Neural progenitor cell (in vitro differentiated cells): Measurements from ENCODE around the gene LAG3. TPM values are rescaled to one million over a fixed set of nuclear protein-coding genes. Genes with fewer than 3 reads are reported as not detected.

Source experiments
- DNase-seq: peaks from one replicate; pipeline ENCODE4 v3.0.0-alpha.2; 2016; ENCODE audit warnings: low spot score
- H2AFZ ChIP-seq: fragments of 200-600 bp; sonication (generic); replicated peaks from 2 replicates; pipeline ENCODE4 v1.6.1; 2016; ENCODE audit warnings: antibody characterized with exemption
- H3F3A ChIP-seq: fragments of 200-600 bp; sonication (generic); 2 replicates; pipeline ENCODE4 v1.6.1; 2016; ENCODE audit warnings: antibody characterized with exemption, low read depth
- H3K27ac ChIP-seq: fragments of 200-600 bp; sonication (generic); 2 replicates; pipeline ENCODE4 v1.5.1; 2016; ENCODE audit warnings: mild to moderate bottlenecking
- H3K27me3 ChIP-seq: fragments of 200-600 bp; sonication (generic); 2 replicates; pipeline ENCODE4 v1.6.1; 2016; ENCODE audit warnings: mild to moderate bottlenecking, moderate library complexity
- H3K36me3 ChIP-seq: fragments of 200-600 bp; sonication (generic); 2 replicates; pipeline ENCODE4 v1.5.1; 2016
- H3K4me1 ChIP-seq: fragments of 200-600 bp; sonication (generic); 2 replicates; pipeline ENCODE4 v1.6.1; 2016; ENCODE audit warnings: mixed run types
- H3K4me2 ChIP-seq: fragments of 200-600 bp; sonication (generic); 2 replicates; pipeline ENCODE4 v1.6.1; 2016
- H3K4me3 ChIP-seq: fragments of 200-600 bp; sonication (generic); 2 replicates; pipeline ENCODE4 v1.5.1; 2016
- H3K79me2 ChIP-seq: fragments of 200-600 bp; sonication (generic); 2 replicates; pipeline ENCODE4 v1.6.1; 2016; ENCODE audit warnings: low read depth
- H3K9ac ChIP-seq: fragments of 200-600 bp; sonication (generic); 2 replicates; pipeline ENCODE4 v1.6.1; 2016
- H3K9me3 ChIP-seq: fragments of 200-600 bp; sonication (generic); 2 replicates; pipeline ENCODE4 v1.5.1; 2016; ENCODE audit warnings: low read depth
- H4K20me1 ChIP-seq: fragments of 200-600 bp; sonication (generic); 2 replicates; pipeline ENCODE4 v1.6.1; 2016; ENCODE audit warnings: low read depth
- H3K27ac Mint-ChIP-seq: 3 replicates; pipeline ENCODE4 v1.8.0; 2021; ENCODE audit warnings: mixed read lengths
- H3K27me3 Mint-ChIP-seq: 2 replicates; pipeline ENCODE4 v1.8.0; 2022; ENCODE audit warnings: low read depth, mild to moderate bottlenecking, inconsistent platforms, moderate library complexity, mixed read lengths; ENCODE audit not compliant: insufficient read depth
- H3K36me3 Mint-ChIP-seq: 3 replicates; pipeline ENCODE4 v1.8.0; 2021; ENCODE audit warnings: mixed read lengths
- H3K4me1 Mint-ChIP-seq: 3 replicates; pipeline ENCODE4 v1.8.0; 2021; ENCODE audit warnings: mixed read lengths
- H3K4me3 Mint-ChIP-seq: 3 replicates; pipeline ENCODE4 v1.8.0; 2021; ENCODE audit warnings: mild to moderate bottlenecking, moderate library complexity, mixed read lengths
- H3K9me3 Mint-ChIP-seq: 3 replicates; pipeline ENCODE4 v1.8.0; 2020; ENCODE audit warnings: mixed read lengths
- CTCF ChIP-seq: fragments of 200-600 bp; sonication (generic); IDR thresholded peaks from 2 replicates; pipeline ENCODE4 v1.5.1; 2017; ENCODE audit warnings: antibody characterized with exemption, mild to moderate bottlenecking
- EZH2 ChIP-seq: fragments of 200-600 bp; sonication (generic); IDR thresholded peaks from 2 replicates; pipeline ENCODE4 v1.6.1; 2017; ENCODE audit warnings: antibody characterized with exemption, mild to moderate bottlenecking, moderate library complexity
- EZH2phosphoT487 ChIP-seq: fragments of 200-600 bp; sonication (generic); IDR thresholded peaks from 2 replicates; pipeline ENCODE4 v1.6.1; 2017; ENCODE audit warnings: antibody characterized with exemption
- total RNA-seq: library from RNA; depleted of rRNA; stranded (reverse); fragments of >200 nt; gene quantifications from 2 replicates; pipeline ENCODE4 v1.2.3, GENCODE V29; 2015; ENCODE audit warnings: low replicate concordance

LAG3 gene
- total RNA-seq, 1 donor from 2014 or later: 0.45 TPM

DNA sequence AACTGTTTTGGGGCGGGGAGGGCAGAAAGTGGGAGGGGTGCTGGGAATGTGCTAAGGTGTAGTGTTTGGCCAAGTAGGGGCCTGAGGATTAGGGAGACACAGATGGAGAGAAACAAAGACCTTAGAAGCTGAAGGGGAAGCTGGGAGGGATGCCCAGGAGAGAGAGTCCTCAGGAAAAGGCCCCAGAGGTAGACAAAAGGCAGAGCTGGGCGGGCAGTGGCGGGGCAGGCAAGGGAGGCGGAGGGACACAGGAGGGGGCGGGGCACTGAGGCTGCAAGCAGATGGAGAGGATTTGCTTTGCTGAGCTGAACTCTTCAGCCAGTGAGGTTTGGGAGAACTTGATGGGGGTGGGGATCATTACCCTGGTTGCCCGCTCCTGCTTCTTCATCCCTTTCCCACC, 3.3 kb upstream of the LAG3 start:
- Histone ChIP-seq H3K4me2 (peak overlapping the region; percentile 89), H3K79me2 (peaks cover 65% of the 10 kb centered on the region), H3K9ac (peak overlapping the region; percentile 90), H4K20me1 (peaks cover 66% of the 10 kb centered on the region), H3K4me3 (peak overlapping the region; percentile 100), H2AFZ (no peak overlapping the region), H3K36me3 (peaks cover 5% of the 10 kb centered on the region), H3F3A (peaks cover 81% of the 10 kb centered on the region), H3K27ac (peak overlapping the region; percentile 99), H3K9me3 (no peaks in the 10 kb centered on the region), H3K4me1 (peaks cover 60% of the 10 kb centered on the region), H3K27me3 (peaks cover 15% of the 10 kb centered on the region)
- DNase-seq: peak; percentile 96
- TF ChIP-seq EZH2: no peak
- peak overlapping the region; percentile 99 for H3K4me3 Mint-ChIP-seq
- H3K27me3 Mint-ChIP-seq: peaks cover 23% of the 10 kb centered on the region
- no peaks in the 10 kb centered on the region for H3K9me3 Mint-ChIP-seq
- peak overlapping the region; percentile 96 for H3K27ac Mint-ChIP-seq
- H3K4me1 Mint-ChIP-seq: peaks cover 60% of the 10 kb centered on the region
- H3K36me3 Mint-ChIP-seq: peaks cover 27% of the 10 kb centered on the region

DNA sequence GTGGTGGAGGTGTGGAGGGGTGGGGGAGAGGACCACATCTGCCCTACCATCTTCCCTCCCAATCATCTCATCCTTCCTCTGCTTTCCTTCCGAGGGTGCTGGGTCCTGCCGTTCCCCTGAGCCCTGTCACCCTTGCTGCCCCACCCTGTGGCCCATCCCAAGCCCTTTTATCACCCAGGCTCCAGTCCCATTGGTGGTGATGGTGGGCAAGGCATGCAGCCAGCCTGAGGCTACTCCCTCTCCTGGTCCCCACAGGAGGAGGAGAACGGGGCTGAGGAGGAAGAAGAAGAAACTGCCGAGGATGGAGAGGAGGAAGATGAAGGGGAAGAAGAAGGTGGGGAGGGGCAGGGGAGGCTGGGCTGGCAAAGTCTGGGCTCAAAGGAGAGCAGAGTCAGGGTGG, 2.7 kb upstream of the LAG3 start:
- H4K20me1 ChIP-seq: peaks cover 68% of the 10 kb centered on the region
- H3K27me3 ChIP-seq: peaks cover 18% of the 10 kb centered on the region
- no peaks in the 10 kb centered on the region for H3K9me3 ChIP-seq
- Mint-ChIP-seq H3K36me3 (peaks cover 28% of the 10 kb centered on the region), H3K9me3 (no peaks in the 10 kb centered on the region), H3K27me3 (peaks cover 22% of the 10 kb centered on the region), H3K27ac (no peak overlapping the region), H3K4me1 (peaks cover 56% of the 10 kb centered on the region), H3K4me3 (peak overlapping the region; percentile 50)
- peak overlapping the region; percentile 100 for H3K4me3 ChIP-seq
- peak overlapping the region; percentile 54 for H3K27ac ChIP-seq
- H3K4me1 ChIP-seq: peaks cover 59% of the 10 kb centered on the region
- no peak overlapping the region for H2AFZ ChIP-seq
- peak overlapping the region; percentile 89 for H3K4me2 ChIP-seq
- no peak for DNase-seq
- no peak overlapping the region for H3K9ac ChIP-seq
- no peak for TF ChIP-seq CTCF
- TF ChIP-seq EZH2: no peak
- no peak for TF ChIP-seq EZH2phosphoT487
- peaks cover 79% of the 10 kb centered on the region for H3F3A ChIP-seq
- peaks cover 5% of the 10 kb centered on the region for H3K36me3 ChIP-seq
- peaks cover 62% of the 10 kb centered on the region for H3K79me2 ChIP-seq

GRCh38 chr12:6770094-6770493, 2.2 kb upstream of the LAG3 start:
- Histone ChIP-seq H3K27me3 (peaks cover 18% of the 10 kb centered on the region), H3K4me2 (peak overlapping the region; percentile 89), H3K9me3 (no peaks in the 10 kb centered on the region), H3K9ac (no peak overlapping the region), H3K27ac (peak overlapping the region; percentile 54), H4K20me1 (peaks cover 68% of the 10 kb centered on the region), H3K36me3 (peaks cover 5% of the 10 kb centered on the region), H3K4me3 (no peak overlapping the region), H3F3A (peaks cover 74% of the 10 kb centered on the region), H3K79me2 (peaks cover 58% of the 10 kb centered on the region), H3K4me1 (peaks cover 54% of the 10 kb centered on the region), H2AFZ (no peak overlapping the region)
- H3K36me3 Mint-ChIP-seq: peaks cover 32% of the 10 kb centered on the region
- peaks cover 24% of the 10 kb centered on the region for H3K27me3 Mint-ChIP-seq
- H3K9me3 Mint-ChIP-seq: no peaks in the 10 kb centered on the region
- no peak for DNase-seq
- no peak overlapping the region for H3K27ac Mint-ChIP-seq
- H3K4me1 Mint-ChIP-seq: peaks cover 55% of the 10 kb centered on the region
- TF ChIP-seq CTCF (no peak), EZH2 (no peak), EZH2phosphoT487 (no peak)
- peak overlapping the region; percentile 50 for H3K4me3 Mint-ChIP-seq

- no peak overlapping the region for H3K9ac ChIP-seq
- peak overlapping the region; percentile 43 for H3K27ac ChIP-seq
- H4K20me1 ChIP-seq: peaks cover 68% of the 10 kb centered on the region
- H3F3A ChIP-seq: peaks cover 69% of the 10 kb centered on the region
- H3K4me2 ChIP-seq: no peak overlapping the region
- Mint-ChIP-seq H3K4me3 (peak overlapping the region; percentile 58), H3K27ac (peak overlapping the region; percentile 88), H3K36me3 (peaks cover 35% of the 10 kb centered on the region), H3K9me3 (no peaks in the 10 kb centered on the region), H3K4me1 (peaks cover 51% of the 10 kb centered on the region), H3K27me3 (peaks cover 28% of the 10 kb centered on the region)
- TF ChIP-seq CTCF (no peak), EZH2 (no peak), EZH2phosphoT487 (no peak)
- peaks cover 49% of the 10 kb centered on the region for H3K4me1 ChIP-seq
- peaks cover 18% of the 10 kb centered on the region for H3K27me3 ChIP-seq
- no peak overlapping the region for H3K4me3 ChIP-seq
- no peaks in the 10 kb centered on the region for H3K9me3 ChIP-seq
- DNase-seq: peak; percentile 32
- peaks cover 5% of the 10 kb centered on the region for H3K36me3 ChIP-seq
- H2AFZ ChIP-seq: no peak overlapping the region
- H3K79me2 ChIP-seq: peaks cover 55% of the 10 kb centered on the region
Measured at GRCh38 chr12:6770600-6770999, 1.7 kb upstream of the LAG3 start.
